Measurements from ENCODE around the gene CDH24.
A peak's percentile ranks its signal among the peaks of the same experiment; 100 is the strongest.
"Not testable (repeated sequence)": the region's sequence is repeated elsewhere in the genome, so short reads cannot be mapped to it uniquely, and the experiment has no call there.

CDH24 gene

GRCh38 chr14:23015618-23016017 is 41.7 kb downstream of the CDH24 start:
- no peak for DNase-seq

GRCh38 chr14:23013749-23014054 is 43.6 kb downstream of the CDH24 start:
- DNase-seq, result not testable (repeated sequence)

- DNase-seq, result no peak
Observed at GRCh38 chr14:23013054-23013748, 44.1 kb downstream of the CDH24 start.

- peak; percentile 61 to 79 for DNase-seq
Observed at GRCh38 chr14:23009939-23010726, 47.2 kb downstream of the CDH24 start, which contains the start of gene C14orf93. Gene C14orf93 (minus strand): TSS chr14:23010143. CDS start chr14:22999023, 11,120 bp downstream.

- peak in 1 of 2 experiments; percentile 42 for DNase-seq
Observed at GRCh38 chr14:23009483-23009938, 47.8 kb downstream of the CDH24 start.

- DNase-seq, result peak; percentile 37 to 73
Observed at GRCh38 chr14:23008831-23009230, 48.5 kb downstream of the CDH24 start.

- peak; percentile 97 to 98 for DNase-seq
Observed at GRCh38 chr14:23006544-23007419, 50.5 kb downstream of the CDH24 start.

- DNase-seq, result no peak
Observed at GRCh38 chr14:23006188-23006534, 51.2 kb downstream of the CDH24 start.

- DNase-seq, result no peak
Observed at GRCh38 chr14:23005451-23006187, 51.7 kb downstream of the CDH24 start.

- not testable (repeated sequence) for DNase-seq
Observed at GRCh38 chr14:23004274-23004673, 53.0 kb downstream of the CDH24 start.

GRCh38 chr14:23002592-23002991 is 54.7 kb downstream of the CDH24 start:
- no peak for DNase-seq

GRCh38 chr14:23000860-23001259 is 56.5 kb downstream of the CDH24 start:
- no peak for DNase-seq

GRCh38 chr14:22998329-22999012 is 58.8 kb downstream of the CDH24 start:
- DNase-seq, result no peak

GRCh38 chr14:22997676-22998323 is 59.5 kb downstream of the CDH24 start:
- no peak for DNase-seq

All from NCI-H2081 (cell line).